HepG2 (cell line): ENCODE results near the gene TCN2. TPM values are rescaled to one million over a fixed set of nuclear protein-coding genes. Genes with fewer than 3 reads are reported as not detected.

Experiments used
- HNF1A ChIP-seq, 2 experiments: sonication (generic) in 1 of 2; formaldehyde crosslinking in 1 of 2; IDR thresholded peaks; 2 replicates each; pipeline versions ENCODE4 v1.4.0 to v1.6.1; 2016 to 2020; ENCODE audit warnings: borderline replicate concordance in 1 of 2, low read depth in 1 of 2, mild to moderate bottlenecking in 1 of 2, missing genetic modification reagents in 1 of 2
- KMT2A ChIP-seq: sonication (generic); formaldehyde crosslinking; IDR thresholded peaks from 2 replicates; pipeline ENCODE4 v1.4.0; 2020; ENCODE audit warnings: missing genetic modification reagents
- SNAPC4 ChIP-seq: sonication (generic); formaldehyde crosslinking; IDR thresholded peaks from 2 replicates; pipeline ENCODE4 v1.4.0; 2020; ENCODE audit warnings: mild to moderate bottlenecking, missing genetic modification reagents
- SYNCRIP ChIP-seq: fragments of 200-400 bp; formaldehyde crosslinking; IDR thresholded peaks from 2 replicates; pipeline ENCODE4 v1.6.1; 2018; ENCODE audit warnings: mild to moderate bottlenecking, low read depth, low read length; ENCODE audit not compliant: insufficient read depth
- ZNF329 ChIP-seq: sonication (generic); formaldehyde crosslinking; IDR thresholded peaks from 2 replicates; pipeline ENCODE4 v1.9.0; 2021; ENCODE audit warnings: low read depth, mild to moderate bottlenecking, missing genetic modification reagents
- polyA plus RNA-seq, 8 experiments: library from polyadenylated mRNA; depleted of rRNA in 3 of 8; stranded (reverse) in 7 of 8; unstranded in 1 of 8; fragments of >200 nt; fragmentation: Illumina TruSeq in 4 of 8; extraction: Trizol in 4 of 8; gene quantifications; 2 replicates each; pipeline versions ENCODE4 v1.2.1 to v1.2.3, GENCODE V29; 2011 to 2016; ENCODE audit warnings: low read depth in 4 of 8, missing spikeins in 1 of 8, mixed read lengths in 1 of 8; ENCODE audit not compliant: insufficient read depth in 1 of 8
- total RNA-seq, 5 experiments: library from RNA; depleted of rRNA; stranded (reverse); fragments of >200 nt; fragmentation: Illumina TruSeq; extraction: Trizol; gene quantifications; 2 replicates each; pipeline ENCODE4 v1.2.3, GENCODE V29; 2016; ENCODE audit warnings: low read depth in 1 of 5
- TF ChIP-seq, protein P1 (sequence below): sonication (generic); formaldehyde crosslinking; IDR thresholded peaks from 2 replicates; pipeline ENCODE4 v1.5.0; 2020; ENCODE audit warnings: mild to moderate bottlenecking, missing genetic modification reagents, borderline replicate concordance
- TF ChIP-seq, protein P2 (sequence below): fragments of 450-650 bp; IDR thresholded peaks from 2 replicates; pipeline ENCODE4 v1.6.1; 2016
- TF ChIP-seq, protein P3 (sequence below): sonication (generic); formaldehyde crosslinking; IDR thresholded peaks from 2 replicates; pipeline ENCODE4 v1.4.0; 2020; ENCODE audit warnings: missing genetic modification reagents

Gene TCN2
- total and polyA plus RNA-seq, 2 of the 13 experiments (the other 11 are each of a cell fraction or from before 2014, with no cell fraction given): 0.29 to 0.31 TPM

GRCh38 chr22:30574095-30574981, 32.6 kb upstream of the TCN2 start, which contains the start of gene GAL3ST1 (continued):
- TF ChIP-seq SNAPC4 (CRISPR knock-in tag) (no peak), KMT2A (CRISPR knock-in tag) (no peak), SYNCRIP (no peak), ZNF329 (CRISPR knock-in tag) (no peak), HNF1A (IDR thresholded peaks at IDR 0.05; ENCODE audit: low read depth) (peak; percentile 96), HNF1A (CRISPR knock-in tag; IDR thresholded peaks at IDR 0.05; ENCODE audit: borderline replicate concordance) (peak; percentile 97)
- TF ChIP-seq, protein P1, sequence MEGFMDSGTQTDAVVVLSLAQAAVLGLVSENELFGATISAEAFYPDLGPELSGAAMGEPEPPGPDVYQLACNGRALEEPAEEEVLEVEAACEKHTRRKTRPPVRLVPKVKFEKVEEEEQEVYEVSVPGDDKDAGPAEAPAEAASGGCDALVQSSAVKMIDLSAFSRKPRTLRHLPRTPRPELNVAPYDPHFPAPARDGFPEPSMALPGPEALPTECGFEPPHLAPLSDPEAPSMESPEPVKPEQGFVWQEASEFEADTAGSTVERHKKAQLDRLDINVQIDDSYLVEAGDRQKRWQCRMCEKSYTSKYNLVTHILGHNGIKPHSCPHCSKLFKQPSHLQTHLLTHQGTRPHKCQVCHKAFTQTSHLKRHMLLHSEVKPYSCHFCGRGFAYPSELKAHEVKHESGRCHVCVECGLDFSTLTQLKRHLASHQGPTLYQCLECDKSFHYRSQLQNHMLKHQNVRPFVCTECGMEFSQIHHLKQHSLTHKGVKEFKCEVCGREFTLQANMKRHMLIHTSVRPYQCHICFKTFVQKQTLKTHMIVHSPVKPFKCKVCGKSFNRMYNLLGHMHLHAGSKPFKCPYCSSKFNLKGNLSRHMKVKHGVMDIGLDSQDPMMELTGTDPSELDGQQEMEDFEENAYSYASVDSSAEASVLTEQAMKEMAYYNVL (CRISPR knock-in tag): peak; percentile 32; the same call in 1 of the 2 replicates
- TF ChIP-seq, protein P2, sequence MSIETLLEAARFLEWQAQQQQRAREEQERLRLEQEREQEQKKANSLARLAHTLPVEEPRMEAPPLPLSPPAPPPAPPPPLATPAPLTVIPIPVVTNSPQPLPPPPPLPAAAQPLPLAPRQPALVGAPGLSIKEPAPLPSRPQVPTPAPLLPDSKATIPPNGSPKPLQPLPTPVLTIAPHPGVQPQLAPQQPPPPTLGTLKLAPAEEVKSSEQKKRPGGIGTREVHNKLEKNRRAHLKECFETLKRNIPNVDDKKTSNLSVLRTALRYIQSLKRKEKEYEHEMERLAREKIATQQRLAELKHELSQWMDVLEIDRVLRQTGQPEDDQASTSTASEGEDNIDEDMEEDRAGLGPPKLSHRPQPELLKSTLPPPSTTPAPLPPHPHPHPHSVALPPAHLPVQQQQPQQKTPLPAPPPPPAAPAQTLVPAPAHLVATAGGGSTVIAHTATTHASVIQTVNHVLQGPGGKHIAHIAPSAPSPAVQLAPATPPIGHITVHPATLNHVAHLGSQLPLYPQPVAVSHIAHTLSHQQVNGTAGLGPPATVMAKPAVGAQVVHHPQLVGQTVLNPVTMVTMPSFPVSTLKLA: no peak
- TF ChIP-seq, protein P3, sequence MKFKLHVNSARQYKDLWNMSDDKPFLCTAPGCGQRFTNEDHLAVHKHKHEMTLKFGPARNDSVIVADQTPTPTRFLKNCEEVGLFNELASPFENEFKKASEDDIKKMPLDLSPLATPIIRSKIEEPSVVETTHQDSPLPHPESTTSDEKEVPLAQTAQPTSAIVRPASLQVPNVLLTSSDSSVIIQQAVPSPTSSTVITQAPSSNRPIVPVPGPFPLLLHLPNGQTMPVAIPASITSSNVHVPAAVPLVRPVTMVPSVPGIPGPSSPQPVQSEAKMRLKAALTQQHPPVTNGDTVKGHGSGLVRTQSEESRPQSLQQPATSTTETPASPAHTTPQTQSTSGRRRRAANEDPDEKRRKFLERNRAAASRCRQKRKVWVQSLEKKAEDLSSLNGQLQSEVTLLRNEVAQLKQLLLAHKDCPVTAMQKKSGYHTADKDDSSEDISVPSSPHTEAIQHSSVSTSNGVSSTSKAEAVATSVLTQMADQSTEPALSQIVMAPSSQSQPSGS: no peak
